ENCODE measurements around the gene GALNT9.

GALNT9 gene

DNA sequence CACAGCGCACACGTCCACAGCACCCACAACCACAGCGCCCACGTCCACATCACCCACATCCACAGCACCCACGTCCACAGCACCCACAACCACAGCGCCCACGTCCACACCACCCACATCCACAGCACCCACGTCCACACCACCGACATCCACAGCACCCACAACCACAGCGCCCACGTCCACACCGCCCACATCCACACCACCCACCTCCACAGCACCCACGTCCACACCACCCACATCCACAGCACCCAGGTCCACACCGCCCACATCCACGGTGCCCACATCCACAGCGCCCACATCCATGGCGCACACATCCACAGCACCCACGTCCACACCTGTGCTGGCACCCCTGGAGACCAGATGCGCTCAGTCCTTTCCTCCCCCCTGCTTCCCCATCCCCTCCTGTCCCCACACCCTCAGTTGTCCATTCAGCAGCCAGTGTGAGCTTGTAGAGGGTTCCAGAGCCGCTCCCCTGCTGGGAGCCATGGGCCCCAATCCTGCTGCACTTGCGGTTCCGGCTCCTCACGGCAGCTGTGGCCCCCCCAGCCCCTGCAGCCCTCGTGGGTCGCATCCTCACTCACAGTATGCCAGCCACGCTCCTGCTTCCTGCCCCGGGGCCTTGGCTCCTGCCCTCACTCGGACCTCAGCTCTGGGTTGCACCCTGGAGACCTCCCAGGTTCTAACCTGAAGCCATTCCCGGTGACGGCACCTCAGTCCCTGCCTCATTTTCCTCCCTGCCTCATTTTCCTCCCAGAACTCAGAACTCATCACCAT lies 37.8 kb downstream of the GALNT9 start:
- H3K9me3 ChIP-seq (replicated peaks in 1 of 2; ENCODE audit: control insufficient read depth in 2 of 2, insufficient read depth in 1 of 2, low read depth in 1 of 2, low read length in 2 of 2), result peaks cover 0 to 5% of the 10 kb centered on the region in 2 donors
- no peak overlapping the region for H4K91ac ChIP-seq (ENCODE audit: low read depth, low read length, poor library complexity)
- H3K23ac ChIP-seq (ENCODE audit: low read depth, low read length, poor library complexity), result no peak overlapping the region
- H4K8ac ChIP-seq (ENCODE audit: low read depth, low read length), result no peak overlapping the region
- H2AFZ ChIP-seq (ENCODE audit: low read length), result no peak overlapping the region
- DNase-seq (ENCODE audit: low spot score), result no peak
- peaks cover 0 to 25% (median 0%) of the 10 kb centered on the region in 3 experiments for H3K27me3 ChIP-seq (ENCODE audit: control insufficient read depth in 3 of 3, insufficient read depth in 3 of 3, low read depth in 1 of 3, low read length in 3 of 3)
- no peak overlapping the region for H3K4ac ChIP-seq (ENCODE audit: low read length)
- H3K79me1 ChIP-seq (ENCODE audit: low read depth, low read length), result no peaks in the 10 kb centered on the region
- H2AK5ac ChIP-seq (ENCODE audit: low read depth, low read length), result no peak overlapping the region
- no peak overlapping the region for H3K27ac ChIP-seq (replicated peaks; ENCODE audit: low read length)
- no peaks in the 10 kb centered on the region for H3K36me3 ChIP-seq (replicated peaks in 1 of 2; ENCODE audit: control insufficient read depth in 2 of 2, insufficient read depth in 2 of 2, low read length in 2 of 2)
- H2BK12ac ChIP-seq (ENCODE audit: low read length), result peak overlapping the region; percentile 16
- H3K9ac ChIP-seq (ENCODE audit: low read depth, low read length, poor library complexity), result peak overlapping the region; percentile 50
- H3K4me1 ChIP-seq (ENCODE audit: control insufficient read depth in 2 of 2, insufficient read depth in 1 of 2, low read depth in 1 of 2, low read length in 2 of 2), result peaks cover 0 to 7% of the 10 kb centered on the region in 2 donors
- WGBS, 2 donors (ENCODE audit: extremely low coverage in 2 of 2, insufficient read length in 2 of 2, insufficient replicate concordance in 1 of 2), result no CpG with 5 or more reads among the region's 30 CpGs
- H2BK120ac ChIP-seq (ENCODE audit: low read depth, low read length), result no peak overlapping the region
- H3K18ac ChIP-seq (ENCODE audit: low read length), result peak overlapping the region; percentile 19
- H3K4me2 ChIP-seq (ENCODE audit: insufficient read depth, low read length, poor library complexity, severe bottlenecking), result no peak overlapping the region
- H3K4me3 ChIP-seq (ENCODE audit: low read length in 2 of 2), result peak overlapping the region in 1 of 2 donors; percentile 69
- H2BK15ac ChIP-seq (ENCODE audit: low read length), result peak overlapping the region; percentile 12
- H3K14ac ChIP-seq (ENCODE audit: low read length), result no peak overlapping the region
- H2BK5ac ChIP-seq (ENCODE audit: low read length), result peak overlapping the region; percentile 71

GRCh38 chr12:132290203-132290540 lies 39.2 kb downstream of the GALNT9 start:
- DNase-seq (ENCODE audit: low spot score), result no peak
- Histone ChIP-seq H3K4me1 (ENCODE audit: control insufficient read depth in 2 of 2, insufficient read depth in 1 of 2, low read depth in 1 of 2, low read length in 2 of 2) (peaks cover 0 to 13% of the 10 kb centered on the region in 2 donors), H2AK5ac (ENCODE audit: low read depth, low read length) (peak overlapping the region; percentile 90), H2BK120ac (ENCODE audit: low read depth, low read length) (no peak overlapping the region), H3K36me3 (replicated peaks in 1 of 2; ENCODE audit: control insufficient read depth in 2 of 2, insufficient read depth in 2 of 2, low read length in 2 of 2) (no peaks in the 10 kb centered on the region), H3K27ac (replicated peaks; ENCODE audit: low read length) (no peak overlapping the region), H3K27me3 (ENCODE audit: control insufficient read depth in 3 of 3, insufficient read depth in 3 of 3, low read depth in 1 of 3, low read length in 3 of 3) (peaks cover 0 to 32% (median 8%) of the 10 kb centered on the region in 3 experiments), H3K9me3 (replicated peaks in 1 of 2; ENCODE audit: control insufficient read depth in 2 of 2, insufficient read depth in 1 of 2, low read depth in 1 of 2, low read length in 2 of 2) (peaks cover 0 to 5% of the 10 kb centered on the region in 2 donors), H3K4me3 (ENCODE audit: low read length in 2 of 2) (no peak overlapping the region), H3K4ac (ENCODE audit: low read length) (no peak overlapping the region), H3K4me2 (ENCODE audit: insufficient read depth, low read length, poor library complexity, severe bottlenecking) (no peak overlapping the region), H2BK15ac (ENCODE audit: low read length) (peak overlapping the region; percentile 57), H3K9ac (ENCODE audit: low read depth, low read length, poor library complexity) (peak overlapping the region; percentile 70), H4K8ac (ENCODE audit: low read depth, low read length) (peak overlapping the region; percentile 78), H3K14ac (ENCODE audit: low read length) (peak overlapping the region; percentile 96), H3K23ac (ENCODE audit: low read depth, low read length, poor library complexity) (peak overlapping the region; percentile 71), H2AFZ (ENCODE audit: low read length) (no peak overlapping the region), H3K79me1 (ENCODE audit: low read depth, low read length) (peaks cover 3% of the 10 kb centered on the region), H2BK5ac (ENCODE audit: low read length) (peak overlapping the region; percentile 48), H4K91ac (ENCODE audit: low read depth, low read length, poor library complexity) (peak overlapping the region; percentile 28), H2BK12ac (ENCODE audit: low read length) (no peak overlapping the region), H3K18ac (ENCODE audit: low read length) (peak overlapping the region; percentile 20)
- WGBS, 2 donors (ENCODE audit: extremely low coverage in 2 of 2, insufficient read length in 2 of 2, insufficient replicate concordance in 1 of 2), result no CpG with 5 or more reads among the region's 12 CpGs

- peak overlapping the region; percentile 20 for H3K18ac ChIP-seq (ENCODE audit: low read length)
- peaks cover 0 to 5% of the 10 kb centered on the region in 2 donors for H3K9me3 ChIP-seq (replicated peaks in 1 of 2; ENCODE audit: control insufficient read depth in 2 of 2, insufficient read depth in 1 of 2, low read depth in 1 of 2, low read length in 2 of 2)
- no CpG with 5 or more reads among the region's 19 CpGs for WGBS, 2 donors (ENCODE audit: extremely low coverage in 2 of 2, insufficient read length in 2 of 2, insufficient replicate concordance in 1 of 2)
- H2AK5ac ChIP-seq (ENCODE audit: low read depth, low read length), result peak overlapping the region; percentile 90
- H3K4me1 ChIP-seq (ENCODE audit: control insufficient read depth in 2 of 2, insufficient read depth in 1 of 2, low read depth in 1 of 2, low read length in 2 of 2), result peaks cover 0 to 18% of the 10 kb centered on the region in 2 donors
- peak overlapping the region; percentile 48 for H2BK5ac ChIP-seq (ENCODE audit: low read length)
- H4K8ac ChIP-seq (ENCODE audit: low read depth, low read length), result no peak overlapping the region
- H3K4me3 ChIP-seq (ENCODE audit: low read length in 2 of 2), result no peak overlapping the region
- H3K4me2 ChIP-seq (ENCODE audit: insufficient read depth, low read length, poor library complexity, severe bottlenecking), result no peak overlapping the region
- no peak overlapping the region for H3K27ac ChIP-seq (replicated peaks; ENCODE audit: low read length)
- H3K9ac ChIP-seq (ENCODE audit: low read depth, low read length, poor library complexity), result peak overlapping the region; percentile 70
- peak overlapping the region; percentile 71 for H3K23ac ChIP-seq (ENCODE audit: low read depth, low read length, poor library complexity)
- no peak overlapping the region for H2BK120ac ChIP-seq (ENCODE audit: low read depth, low read length)
- H2BK15ac ChIP-seq (ENCODE audit: low read length), result peak overlapping the region; percentile 57
- DNase-seq (ENCODE audit: low spot score), result no peak
- H3K79me1 ChIP-seq (ENCODE audit: low read depth, low read length), result peaks cover 3% of the 10 kb centered on the region
- H3K4ac ChIP-seq (ENCODE audit: low read length), result no peak overlapping the region
- peak overlapping the region; percentile 96 for H3K14ac ChIP-seq (ENCODE audit: low read length)
- no peak overlapping the region for H2AFZ ChIP-seq (ENCODE audit: low read length)
- peak overlapping the region; percentile 28 for H4K91ac ChIP-seq (ENCODE audit: low read depth, low read length, poor library complexity)
- H3K36me3 ChIP-seq (replicated peaks in 1 of 2; ENCODE audit: control insufficient read depth in 2 of 2, insufficient read depth in 2 of 2, low read length in 2 of 2), result no peaks in the 10 kb centered on the region
- H3K27me3 ChIP-seq (ENCODE audit: control insufficient read depth in 3 of 3, insufficient read depth in 3 of 3, low read depth in 1 of 3, low read length in 3 of 3), result peaks cover 0 to 38% (median 11%) of the 10 kb centered on the region in 3 experiments
- no peak overlapping the region for H2BK12ac ChIP-seq (ENCODE audit: low read length)
These were observed 39.8 kb downstream of the GALNT9 start for GRCh38 chr12:132289356-132290202.
